Ramos (cell line): Measurements from ENCODE around the gene CACNA1C.

Experiments
- in situ Hi-C: fragments of 300-500 bp; cut with MboI; formaldehyde crosslinking; loops from one replicate; pipeline ENCODE4 v1.14.3; 2022; ENCODE audit warnings: low sequenced_read_pairs; ENCODE audit not compliant: unreplicated experiment

Gene CACNA1C

GRCh38 chr12:2190085-2190484 lies 137.3 kb downstream of the CACNA1C start:
- in situ Hi-C loops, result no loop called here

GRCh38 chr12:2190896-2191533 lies 138.2 kb downstream of the CACNA1C start:
- in situ Hi-C loops, result no loop called here

- in situ Hi-C loops, result no loop called here
These were observed 138.9 kb downstream of the CACNA1C start for GRCh38 chr12:2191534-2192153.

GRCh38 chr12:2192231-2192630 lies 139.4 kb downstream of the CACNA1C start:
- in situ Hi-C loops, result no loop called here

GRCh38 chr12:2194060-2194459 lies 141.3 kb downstream of the CACNA1C start:
- in situ Hi-C loops, result no loop called here

- in situ Hi-C loops, result no loop called here
These were observed 141.8 kb downstream of the CACNA1C start for GRCh38 chr12:2194571-2194970.

GRCh38 chr12:2195085-2195484 lies 142.3 kb downstream of the CACNA1C start:
- in situ Hi-C loops, result no loop called here

- in situ Hi-C loops, result no loop called here
These were observed 145.3 kb downstream of the CACNA1C start for GRCh38 chr12:2198005-2198501.

- in situ Hi-C loops, result no loop called here
These were observed 145.8 kb downstream of the CACNA1C start for GRCh38 chr12:2198542-2198941.

GRCh38 chr12:2205996-2206395 lies 153.2 kb downstream of the CACNA1C start:
- in situ Hi-C loops, result no loop called here

- in situ Hi-C loops, result no loop called here
These were observed 156.2 kb downstream of the CACNA1C start for GRCh38 chr12:2208837-2209635.

- in situ Hi-C loops, result no loop called here
These were observed 158.3 kb downstream of the CACNA1C start for GRCh38 chr12:2211119-2211518.

GRCh38 chr12:2212537-2212936 lies 159.8 kb downstream of the CACNA1C start:
- in situ Hi-C loops, result no loop called here

- in situ Hi-C loops, result no loop called here
These were observed 160.4 kb downstream of the CACNA1C start for GRCh38 chr12:2212971-2213869.

- in situ Hi-C loops, result no loop called here
These were observed 161.6 kb downstream of the CACNA1C start for GRCh38 chr12:2214411-2214810.

- in situ Hi-C loops, result no loop called here
These were observed 163.1 kb downstream of the CACNA1C start for GRCh38 chr12:2215709-2216560.

- in situ Hi-C loops, result no loop called here
These were observed 165.9 kb downstream of the CACNA1C start for GRCh38 chr12:2218706-2219105.

GRCh38 chr12:2221030-2221621 lies 168.3 kb downstream of the CACNA1C start:
- in situ Hi-C loops, result no loop called here

- in situ Hi-C loops, result no loop called here
These were observed 169.9 kb downstream of the CACNA1C start for GRCh38 chr12:2222691-2223090.
